HS-5 (cell line): ENCODE results near the gene STRIP2.
"Not testable (repeated sequence)": the region's sequence is repeated elsewhere in the genome, so short reads cannot be mapped to it uniquely, and the experiment has no call there.

Experiments
- DNase-seq: peaks from one replicate; pipeline ENCODE4 v3.0.0-alpha.2; 2012; ENCODE audit warnings: low read depth

Gene STRIP2

GRCh38 chr7:129453510-129454248 is 19.4 kb downstream of the STRIP2 start:
- no peak for DNase-seq

GRCh38 chr7:129454249-129454551 is 20.0 kb downstream of the STRIP2 start:
- DNase-seq = no peak

GRCh38 chr7:129456421-129456820 is 22.2 kb downstream of the STRIP2 start:
- no peak for DNase-seq

GRCh38 chr7:129457101-129457500 is 22.9 kb downstream of the STRIP2 start:
- no peak for DNase-seq

- DNase-seq = no peak
Observed at GRCh38 chr7:129458171-129458570, 23.9 kb downstream of the STRIP2 start.

- DNase-seq = no peak
Observed at GRCh38 chr7:129461809-129462208, 27.6 kb downstream of the STRIP2 start.

- DNase-seq = no peak
Observed at GRCh38 chr7:129462420-129462819, 28.2 kb downstream of the STRIP2 start.

GRCh38 chr7:129464194-129464593 is 30.0 kb downstream of the STRIP2 start:
- no peak for DNase-seq

GRCh38 chr7:129465080-129465479 is 30.8 kb downstream of the STRIP2 start:
- DNase-seq = no peak

GRCh38 chr7:129466796-129467195 is 32.6 kb downstream of the STRIP2 start:
- no peak for DNase-seq

- no peak for DNase-seq
Observed at GRCh38 chr7:129468087-129468486, 33.9 kb downstream of the STRIP2 start.

GRCh38 chr7:129468547-129468946 is 34.3 kb downstream of the STRIP2 start:
- no peak for DNase-seq

- no peak for DNase-seq
Observed at GRCh38 chr7:129469930-129470329, 35.7 kb downstream of the STRIP2 start.

GRCh38 chr7:129470411-129470810 is 36.2 kb downstream of the STRIP2 start:
- no peak for DNase-seq

GRCh38 chr7:129471402-129471827 is 37.2 kb downstream of the STRIP2 start:
- no peak for DNase-seq

- DNase-seq = not testable (repeated sequence)
Observed at GRCh38 chr7:129475931-129476330, 41.7 kb downstream of the STRIP2 start.

GRCh38 chr7:129476398-129476797 is 42.2 kb downstream of the STRIP2 start:
- not testable (repeated sequence) for DNase-seq

- DNase-seq = no peak
Observed at GRCh38 chr7:129479831-129480230, 45.6 kb downstream of the STRIP2 start.

- no peak for DNase-seq
Observed at GRCh38 chr7:129480674-129481363, 46.6 kb downstream of the STRIP2 start.

- DNase-seq = not testable (repeated sequence)
Observed at GRCh38 chr7:129481376-129481775, 47.1 kb downstream of the STRIP2 start.

- DNase-seq = no peak
Observed at GRCh38 chr7:129482781-129483180, 48.5 kb downstream of the STRIP2 start.

- DNase-seq = no peak
Observed at GRCh38 chr7:129489491-129489890, 55.3 kb downstream of the STRIP2 start.

- DNase-seq = no peak
Observed at GRCh38 chr7:129492391-129492790, 58.2 kb downstream of the STRIP2 start.

- DNase-seq = no peak
Observed at GRCh38 chr7:129493555-129493954, 59.3 kb downstream of the STRIP2 start.
